ENCODE data around the gene SMIM8.

- TF ChIP-seq, protein P1, sequence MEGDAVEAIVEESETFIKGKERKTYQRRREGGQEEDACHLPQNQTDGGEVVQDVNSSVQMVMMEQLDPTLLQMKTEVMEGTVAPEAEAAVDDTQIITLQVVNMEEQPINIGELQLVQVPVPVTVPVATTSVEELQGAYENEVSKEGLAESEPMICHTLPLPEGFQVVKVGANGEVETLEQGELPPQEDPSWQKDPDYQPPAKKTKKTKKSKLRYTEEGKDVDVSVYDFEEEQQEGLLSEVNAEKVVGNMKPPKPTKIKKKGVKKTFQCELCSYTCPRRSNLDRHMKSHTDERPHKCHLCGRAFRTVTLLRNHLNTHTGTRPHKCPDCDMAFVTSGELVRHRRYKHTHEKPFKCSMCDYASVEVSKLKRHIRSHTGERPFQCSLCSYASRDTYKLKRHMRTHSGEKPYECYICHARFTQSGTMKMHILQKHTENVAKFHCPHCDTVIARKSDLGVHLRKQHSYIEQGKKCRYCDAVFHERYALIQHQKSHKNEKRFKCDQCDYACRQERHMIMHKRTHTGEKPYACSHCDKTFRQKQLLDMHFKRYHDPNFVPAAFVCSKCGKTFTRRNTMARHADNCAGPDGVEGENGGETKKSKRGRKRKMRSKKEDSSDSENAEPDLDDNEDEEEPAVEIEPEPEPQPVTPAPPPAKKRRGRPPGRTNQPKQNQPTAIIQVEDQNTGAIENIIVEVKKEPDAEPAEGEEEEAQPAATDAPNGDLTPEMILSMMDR (IDR thresholded peaks at IDR 0.05) = no peak
- no peak for TF ChIP-seq EZH2 (IDR thresholded peaks at IDR 0.05)
- TF ChIP-seq EZH2phosphoT487 (IDR thresholded peaks at IDR 0.05) = no peak
Measured at GRCh38 chr6:87289571-87289970, 32.8 kb upstream of the SMIM8 start.

All from neural progenitor cell (in vitro differentiated cells).